Measurements from ENCODE around the gene NUP98.

Gene NUP98

DNA sequence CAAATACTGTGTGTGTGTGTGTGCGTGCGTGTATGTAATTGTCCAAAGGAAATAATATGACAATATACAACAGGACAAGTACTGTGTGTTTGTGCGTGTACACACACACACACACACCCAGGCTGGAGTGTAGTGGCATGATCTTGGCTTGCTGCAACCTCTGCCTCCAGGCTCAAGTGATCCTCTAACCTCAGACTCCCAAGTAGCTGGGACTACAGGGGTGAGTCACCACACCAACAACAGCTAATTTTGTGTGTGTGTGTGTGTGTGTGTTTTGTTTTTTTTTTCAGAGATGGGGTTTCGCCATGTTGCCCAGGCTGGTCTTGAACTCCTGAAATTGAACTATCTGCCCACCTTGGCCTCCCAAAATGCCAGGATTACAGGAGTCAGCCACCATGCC is 61.5 kb downstream of the NUP98 start:
- DNase-seq (ENCODE audit: low read depth), result no peak

DNA sequence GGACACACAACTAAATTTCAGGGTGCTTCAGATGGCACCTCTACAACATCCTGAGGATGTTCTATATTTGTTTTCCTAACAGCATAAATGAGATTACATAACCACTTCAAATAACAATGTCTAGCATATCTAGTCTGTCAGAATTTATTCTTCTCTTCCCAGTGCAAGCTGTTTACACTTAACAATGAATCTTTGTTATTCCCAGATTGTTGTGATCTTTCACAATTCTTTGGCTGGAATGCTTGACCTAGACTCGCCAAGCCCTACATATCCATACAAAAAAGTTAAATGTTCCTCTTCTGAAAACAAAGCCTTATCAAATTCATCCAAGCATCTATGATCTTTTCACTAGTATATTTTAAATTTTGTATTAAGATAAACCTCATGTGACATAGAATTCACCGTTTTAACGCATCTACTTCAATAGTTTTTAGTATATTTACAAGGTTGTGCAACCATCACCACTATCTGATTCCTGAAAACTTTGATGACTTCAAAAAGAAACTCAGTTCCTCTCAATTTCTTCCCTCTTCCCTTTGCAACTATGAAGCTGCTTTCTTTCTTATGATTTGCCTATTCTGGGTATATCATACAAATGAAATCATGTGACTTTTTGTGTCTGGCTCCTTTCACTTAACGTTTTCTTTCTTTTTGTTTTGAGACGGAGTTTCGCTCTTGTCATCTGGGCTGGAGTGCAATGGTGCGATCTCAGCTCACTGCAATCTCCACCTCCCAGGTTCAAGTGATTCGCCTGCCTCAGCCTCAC is 64.5 kb downstream of the NUP98 start:
- DNase-seq (ENCODE audit: low read depth), result no peak

DNA sequence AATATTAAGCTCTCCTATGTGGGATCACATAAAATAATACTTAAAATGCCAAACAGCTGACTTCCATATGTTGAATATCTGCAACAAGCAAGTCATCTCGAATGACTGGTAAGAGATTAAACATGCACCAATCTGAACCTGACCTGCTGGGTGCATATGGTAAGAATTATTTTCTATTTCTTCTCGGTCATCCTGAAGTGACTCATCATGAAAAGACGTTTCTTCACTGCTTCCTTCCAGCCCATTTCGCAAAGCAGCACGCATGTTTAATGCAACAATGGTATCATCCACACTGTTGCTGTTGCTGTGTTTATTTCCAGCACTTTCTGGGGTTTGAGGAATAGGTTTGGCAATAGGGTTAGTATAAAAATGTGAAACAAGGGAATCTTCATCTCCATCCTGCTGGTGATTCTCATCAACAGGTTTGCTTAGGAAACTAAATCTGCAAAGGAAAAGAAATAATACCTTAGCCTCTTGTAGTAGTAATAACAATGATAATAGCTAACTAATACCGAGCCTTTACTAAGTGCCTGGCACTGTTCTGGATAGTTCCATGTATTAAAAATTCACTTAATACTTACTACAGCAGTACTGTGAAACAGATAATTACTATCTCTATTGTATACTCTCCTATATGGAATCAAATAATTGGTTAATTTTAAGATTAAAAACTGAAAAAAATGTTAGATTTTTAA is 74.2 kb downstream of the NUP98 start:
- DNase-seq (ENCODE audit: low read depth), result peak; percentile 77

DNA sequence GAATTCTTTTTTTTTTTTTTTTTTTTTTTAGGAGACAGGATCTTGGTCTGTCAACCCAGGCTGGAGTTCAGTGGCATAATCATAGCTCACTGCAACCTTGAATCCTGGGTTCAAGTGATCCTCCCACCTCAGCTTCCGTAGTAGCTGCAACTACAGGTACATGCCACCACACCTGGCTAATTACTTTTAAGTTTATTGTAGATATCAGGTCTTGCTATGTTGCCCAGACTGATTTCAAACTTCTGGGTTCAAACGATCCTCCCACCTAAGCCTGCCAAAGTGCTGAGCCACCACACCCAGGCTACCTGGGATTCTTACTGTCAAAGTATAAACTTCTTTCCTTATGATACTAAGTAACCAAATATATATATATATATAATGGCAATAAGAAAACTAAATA is 75.3 kb downstream of the NUP98 start:
- DNase-seq (ENCODE audit: low read depth), result no peak

DNA sequence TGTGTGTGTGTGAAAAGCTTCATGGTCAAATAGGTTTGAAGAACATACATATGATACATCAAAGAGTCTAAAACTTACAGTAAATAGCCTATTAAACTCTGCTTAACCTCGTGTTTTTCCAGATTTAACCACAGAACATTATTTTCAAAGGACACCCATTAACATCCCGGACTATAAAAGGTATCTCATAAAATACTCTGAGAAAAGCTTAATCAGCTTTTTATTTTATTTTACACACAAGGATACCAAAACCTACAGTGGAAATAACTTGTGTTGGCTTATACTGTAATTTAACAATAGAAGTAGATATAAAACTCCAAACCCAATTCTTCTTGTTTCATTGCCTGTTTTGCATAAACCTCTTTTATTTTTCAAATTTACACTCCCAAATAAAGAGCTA is 76.4 kb downstream of the NUP98 start:
- DNase-seq (ENCODE audit: low read depth), result no peak

DNA sequence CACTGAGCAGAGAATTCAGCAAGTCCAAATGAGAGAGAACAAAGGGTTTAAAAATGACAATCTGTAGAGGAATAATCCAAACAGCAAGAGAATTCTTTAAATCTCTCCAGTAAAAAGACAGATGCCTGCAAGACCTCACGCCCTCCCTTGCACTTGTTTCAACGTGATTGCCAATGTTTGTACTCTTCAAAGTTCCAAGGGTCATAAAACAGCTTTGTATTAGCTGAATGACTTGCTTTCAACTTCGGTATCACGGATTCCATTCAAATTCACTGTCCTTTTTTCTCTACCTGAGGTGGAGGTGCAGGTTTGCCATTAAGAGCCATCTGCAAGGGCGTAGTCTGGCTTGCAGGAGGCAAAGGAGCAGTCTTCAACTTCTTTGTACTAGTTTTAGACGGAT is 85.1 kb downstream of the NUP98 start:
- DNase-seq (ENCODE audit: low read depth), result no peak

DNA sequence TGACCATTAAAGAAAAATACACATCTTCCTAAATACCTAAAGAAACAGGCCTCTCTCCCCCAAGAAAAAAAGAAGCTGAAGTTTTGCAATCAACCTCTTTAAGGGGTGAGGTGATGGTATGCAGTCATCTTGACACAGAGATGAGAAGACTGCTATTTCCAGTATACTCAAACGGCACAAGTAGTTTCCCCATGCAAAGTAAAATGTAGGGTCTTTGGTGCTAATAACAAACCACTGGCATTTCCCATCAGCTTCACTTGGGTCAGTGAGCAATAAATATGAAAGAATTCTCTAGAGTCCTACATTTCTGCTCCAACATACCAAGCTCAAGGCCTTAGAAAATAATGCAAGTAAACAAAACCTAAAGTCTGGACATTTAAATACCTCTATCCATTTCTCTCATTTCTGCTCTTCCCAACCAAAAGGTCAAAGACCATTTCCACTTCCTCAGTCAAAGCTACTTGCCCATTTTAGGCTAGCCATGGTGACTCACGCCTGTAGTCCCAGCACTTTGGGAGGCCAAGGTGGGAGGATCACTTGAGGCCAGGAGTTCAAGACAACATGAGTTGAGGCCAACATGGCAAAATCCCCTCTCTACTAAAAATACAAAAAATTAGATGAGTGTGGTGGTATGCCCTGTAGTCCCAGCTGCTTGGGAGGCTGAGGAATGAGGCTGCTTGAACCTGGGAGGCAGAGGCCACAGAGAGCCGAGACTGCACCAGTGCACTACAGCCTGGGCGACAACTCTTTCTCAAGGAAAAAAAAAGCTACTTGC is 86.7 kb downstream of the NUP98 start:
- no peak for DNase-seq (ENCODE audit: low read depth)

DNA sequence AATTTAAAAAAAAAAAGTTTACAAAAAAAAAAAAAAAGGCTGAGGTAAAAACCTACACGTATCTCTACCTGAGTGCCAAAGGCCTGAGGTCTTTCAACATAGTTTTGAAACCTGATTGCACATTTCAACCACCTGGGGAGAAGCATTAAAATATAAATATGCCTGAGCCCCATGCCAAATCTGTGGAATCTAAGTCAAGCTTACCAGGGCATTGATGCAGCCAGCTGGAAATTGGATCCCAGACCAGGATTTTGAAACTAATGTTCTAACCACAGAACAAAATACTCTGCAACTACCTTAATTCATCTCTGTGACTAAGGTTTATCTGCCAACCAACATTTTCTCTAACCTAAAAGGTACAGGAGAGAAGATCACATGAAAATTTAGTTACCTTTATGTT is 87.4 kb downstream of the NUP98 start:
- no peak for DNase-seq (ENCODE audit: low read depth)

DNA sequence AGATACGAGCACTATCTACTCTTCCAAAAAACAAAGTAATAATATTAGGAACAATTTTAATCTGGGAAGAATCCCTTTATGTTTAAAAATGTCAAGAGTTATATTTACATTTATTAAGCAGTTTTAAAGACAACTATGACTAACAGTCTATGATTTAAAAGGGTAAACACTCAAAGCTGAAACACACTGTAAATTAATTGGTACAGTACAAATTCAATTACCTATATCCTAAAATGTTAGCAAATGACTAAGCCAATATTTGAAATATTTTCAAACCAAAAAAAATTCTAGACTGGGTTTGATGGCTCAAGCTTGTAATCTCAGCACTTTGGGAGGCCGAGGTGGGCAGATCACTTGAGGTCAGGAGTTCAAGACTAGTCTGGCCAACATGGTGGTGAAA is 90.2 kb downstream of the NUP98 start:
- no peak for DNase-seq (ENCODE audit: low read depth)

DNA sequence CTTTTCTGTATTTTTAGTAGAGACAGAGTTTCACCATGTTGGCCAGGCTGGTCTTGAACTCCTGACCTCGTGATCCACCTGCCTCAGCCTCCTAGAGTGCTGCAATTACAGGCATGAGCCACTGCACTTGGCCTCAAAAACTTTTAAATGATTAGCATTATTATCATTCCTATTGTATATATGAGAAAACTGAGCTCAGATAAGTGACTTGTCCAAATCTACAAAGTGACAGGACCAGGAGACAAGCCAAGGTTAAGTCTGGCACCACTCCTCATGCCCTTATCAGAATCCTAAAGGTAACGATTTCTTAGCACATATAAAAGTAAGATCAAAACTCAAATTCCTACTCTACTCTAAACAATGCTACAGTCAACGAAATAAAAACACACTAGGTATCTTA is 94.0 kb downstream of the NUP98 start:
- DNase-seq (ENCODE audit: low read depth), result no peak

DNA sequence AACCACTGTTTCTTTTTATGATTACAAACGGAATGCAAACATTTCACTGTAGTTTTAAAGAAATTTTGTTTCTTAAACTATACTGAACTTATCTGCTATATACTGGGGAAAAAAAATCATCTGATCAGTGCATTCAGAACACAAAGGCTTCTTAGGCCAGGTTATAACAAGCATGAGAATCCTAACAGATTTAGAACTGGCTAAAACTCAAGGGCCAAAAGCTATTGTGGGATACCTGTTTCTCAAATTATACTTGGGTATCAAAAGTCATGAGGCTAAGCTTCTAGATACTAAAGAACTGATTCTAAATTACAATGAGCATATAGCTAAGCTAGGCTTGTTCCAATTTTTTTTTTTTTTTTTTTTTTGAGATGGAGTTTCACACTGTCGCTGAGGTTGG is 96.4 kb downstream of the NUP98 start:
- no peak for DNase-seq (ENCODE audit: low read depth)

DNA sequence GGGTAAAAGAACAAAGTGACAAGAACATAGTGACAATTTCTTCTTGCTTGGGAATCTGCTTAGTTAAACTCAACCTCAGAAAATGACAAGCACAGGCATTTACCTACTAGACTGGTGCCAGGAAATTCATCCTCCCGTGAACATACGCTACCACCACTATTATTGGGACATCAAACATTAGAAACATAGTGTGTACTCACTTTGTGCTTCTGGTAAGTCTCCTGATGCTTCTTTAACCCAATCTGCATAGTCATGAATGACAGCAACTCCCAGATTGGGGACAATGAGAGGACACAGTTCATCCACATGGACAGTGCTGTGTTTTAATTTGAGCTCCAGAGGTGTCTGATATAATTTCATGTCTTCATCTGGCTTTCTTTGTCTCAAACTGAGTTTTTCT is 96.9 kb downstream of the NUP98 start:
- no peak for DNase-seq (ENCODE audit: low read depth)

DNA sequence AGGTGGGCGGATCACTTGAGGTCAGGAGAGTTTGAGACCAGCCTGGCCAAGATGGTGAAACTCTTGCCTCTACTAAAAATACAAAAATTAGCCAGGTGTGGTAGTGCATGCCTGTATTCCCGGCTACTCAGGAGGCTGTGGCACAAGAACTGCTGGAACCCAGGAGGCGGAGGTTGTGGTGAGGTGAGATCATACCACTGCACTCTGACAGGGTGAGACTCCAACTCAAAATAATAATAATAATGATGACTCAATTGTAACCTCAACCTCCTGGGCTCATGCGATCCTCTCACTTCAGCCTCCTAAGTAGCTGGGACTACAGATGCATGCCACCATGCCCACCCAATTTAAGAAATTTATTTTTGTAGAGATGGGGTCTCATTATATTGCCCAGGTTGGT is 110.6 kb downstream of the NUP98 start:
- DNase-seq (ENCODE audit: low read depth), result no peak

DNA sequence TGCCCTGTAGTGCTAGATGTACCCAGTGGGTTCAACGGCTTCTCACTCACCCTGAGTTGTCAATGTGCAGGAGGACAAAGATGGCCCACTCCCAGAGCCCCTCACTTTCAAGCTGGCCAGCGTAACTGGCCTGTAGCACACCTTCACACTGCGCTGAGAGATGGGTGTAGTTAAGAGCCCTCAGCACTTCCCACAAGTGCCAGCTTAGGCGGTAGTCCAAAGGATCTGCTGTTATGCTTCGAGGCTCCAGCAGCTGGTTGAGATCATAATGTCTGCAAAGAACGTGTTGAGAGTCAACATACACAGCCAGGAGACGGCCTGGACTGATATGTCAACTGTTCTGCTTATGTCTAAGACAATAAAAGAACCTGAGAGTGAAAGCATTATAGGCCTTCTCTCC is 111.4 kb downstream of the NUP98 start:
- no peak for DNase-seq (ENCODE audit: low read depth)

DNA sequence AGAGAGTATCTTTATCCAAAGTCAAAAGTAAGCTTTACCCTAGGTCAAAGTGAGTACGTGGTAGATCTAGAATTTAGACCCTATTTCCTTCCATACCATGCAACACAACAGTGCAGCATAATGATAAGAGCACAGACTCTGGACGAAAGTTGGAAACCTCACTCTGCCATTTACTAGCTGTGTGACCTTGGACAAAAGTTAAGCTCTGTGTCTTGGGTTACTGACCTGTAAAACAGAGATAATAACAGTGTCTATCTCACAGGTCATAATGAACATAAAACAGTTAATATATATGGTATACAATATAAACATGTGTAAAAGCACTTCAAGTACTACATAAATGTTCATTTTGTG is 112.6 kb downstream of the NUP98 start:
- DNase-seq (ENCODE audit: low read depth), result no peak

DNA sequence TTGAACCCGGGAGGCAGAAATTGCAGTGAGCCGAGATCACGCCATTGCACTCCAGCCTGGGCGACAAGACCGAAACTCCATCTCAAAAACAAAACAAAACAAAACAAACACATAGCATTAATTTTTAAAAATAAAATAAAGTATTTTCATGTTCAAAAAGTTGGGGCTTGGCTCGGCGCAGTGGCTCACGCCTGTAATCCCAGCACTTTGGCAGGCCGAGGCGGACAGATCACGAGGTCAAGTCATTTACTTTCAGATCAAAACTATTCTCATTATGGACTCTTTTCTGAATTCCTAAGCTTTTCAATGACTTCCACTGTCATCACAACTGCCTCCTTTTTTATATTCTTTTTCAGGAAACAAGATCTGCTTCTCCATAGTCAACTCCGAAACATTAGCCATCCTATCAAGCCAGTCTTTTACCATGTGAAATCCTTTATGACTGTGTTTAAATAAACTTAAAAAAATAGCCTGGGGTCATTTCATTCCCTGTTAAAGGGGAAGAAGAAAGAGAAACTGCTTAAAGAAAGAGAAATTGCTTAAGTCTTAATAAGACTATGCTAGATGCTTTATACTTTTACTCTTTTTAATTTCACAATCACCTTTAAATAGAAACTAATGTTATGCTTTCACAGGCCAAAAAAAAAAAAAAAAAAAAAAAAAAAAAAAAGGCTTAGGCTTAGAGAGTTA is 113.1 kb downstream of the NUP98 start:
- DNase-seq (ENCODE audit: low read depth), result no peak

DNA sequence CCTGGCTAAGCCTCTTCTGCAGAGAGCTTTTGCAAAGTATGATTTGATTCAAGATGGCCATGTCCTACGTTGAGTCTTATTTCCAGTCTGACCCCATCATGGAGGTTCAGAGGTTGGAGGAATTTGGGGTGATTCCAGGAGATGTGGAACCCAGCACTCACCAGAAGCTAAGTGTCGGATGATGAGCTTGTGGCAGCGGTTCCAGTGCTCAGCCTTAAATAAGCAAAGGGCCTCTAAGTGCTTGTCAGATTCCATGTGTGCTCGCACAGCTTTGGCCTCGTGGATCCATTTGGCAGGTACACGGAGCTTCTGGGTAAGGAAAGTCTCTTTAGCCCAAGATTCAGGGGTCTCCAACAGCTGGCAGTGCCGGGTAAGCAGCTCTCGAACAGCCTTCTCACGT is 114.3 kb downstream of the NUP98 start:
- DNase-seq (ENCODE audit: low read depth), result no peak

DNA sequence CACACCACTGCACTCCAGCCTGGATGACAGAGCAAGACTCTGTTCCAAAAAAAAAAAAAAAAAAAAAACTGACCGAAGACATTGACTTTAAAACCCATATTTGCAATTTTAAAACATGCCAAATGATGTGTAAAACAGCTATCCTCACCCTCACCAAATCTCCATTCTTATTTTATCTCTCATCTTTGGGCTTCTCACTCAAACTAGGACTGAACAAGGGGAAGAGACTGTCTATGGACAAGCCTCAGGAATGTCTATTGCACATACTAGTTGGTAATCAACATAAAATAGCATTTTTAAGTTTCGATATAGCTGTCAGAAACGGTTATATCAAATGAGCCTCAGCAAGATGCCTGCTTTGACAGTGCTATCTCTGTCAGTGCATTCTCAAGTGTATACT is 118.3 kb downstream of the NUP98 start:
- no peak for DNase-seq (ENCODE audit: low read depth)

DNA sequence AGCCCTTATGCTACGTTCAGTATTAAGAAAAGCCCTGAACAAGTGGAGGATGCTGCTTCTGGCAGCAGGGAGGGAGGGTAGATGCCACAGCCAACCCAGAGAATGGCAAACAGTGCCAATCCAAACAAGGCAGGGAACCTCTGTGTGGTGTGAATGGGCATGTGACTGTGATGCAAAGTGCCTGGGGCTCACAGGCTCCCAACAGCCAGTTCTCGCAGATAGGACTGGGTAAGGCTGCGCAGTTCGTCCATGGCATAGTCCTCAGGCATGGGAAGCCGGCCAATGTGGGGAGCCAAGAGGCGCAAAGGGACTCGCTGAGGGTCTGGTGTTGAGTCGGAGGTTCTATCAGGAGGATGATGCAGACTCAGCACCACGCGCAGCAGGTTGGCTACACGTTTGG is 121.4 kb downstream of the NUP98 start:
- no peak for DNase-seq (ENCODE audit: low read depth)

DNA sequence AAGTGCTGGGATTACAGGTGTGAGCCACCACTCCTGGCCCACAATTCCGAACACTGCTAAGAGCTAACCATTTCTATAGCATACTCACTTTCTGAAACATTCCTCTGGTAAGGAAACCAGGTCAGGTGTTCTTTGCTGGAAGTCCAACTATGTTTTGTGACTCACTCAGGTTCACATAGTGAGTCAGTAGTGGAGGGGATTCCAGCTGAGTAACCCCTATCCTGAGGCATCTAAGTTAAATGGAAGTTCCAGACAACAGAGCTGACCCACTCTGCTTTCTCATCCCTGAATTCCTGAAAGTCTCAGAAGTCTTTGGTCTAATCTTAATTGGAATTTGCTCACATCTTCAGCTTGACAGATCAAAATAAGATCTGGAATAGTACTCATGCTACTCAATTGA is 123.2 kb downstream of the NUP98 start:
- no peak for DNase-seq (ENCODE audit: low read depth)

DNA sequence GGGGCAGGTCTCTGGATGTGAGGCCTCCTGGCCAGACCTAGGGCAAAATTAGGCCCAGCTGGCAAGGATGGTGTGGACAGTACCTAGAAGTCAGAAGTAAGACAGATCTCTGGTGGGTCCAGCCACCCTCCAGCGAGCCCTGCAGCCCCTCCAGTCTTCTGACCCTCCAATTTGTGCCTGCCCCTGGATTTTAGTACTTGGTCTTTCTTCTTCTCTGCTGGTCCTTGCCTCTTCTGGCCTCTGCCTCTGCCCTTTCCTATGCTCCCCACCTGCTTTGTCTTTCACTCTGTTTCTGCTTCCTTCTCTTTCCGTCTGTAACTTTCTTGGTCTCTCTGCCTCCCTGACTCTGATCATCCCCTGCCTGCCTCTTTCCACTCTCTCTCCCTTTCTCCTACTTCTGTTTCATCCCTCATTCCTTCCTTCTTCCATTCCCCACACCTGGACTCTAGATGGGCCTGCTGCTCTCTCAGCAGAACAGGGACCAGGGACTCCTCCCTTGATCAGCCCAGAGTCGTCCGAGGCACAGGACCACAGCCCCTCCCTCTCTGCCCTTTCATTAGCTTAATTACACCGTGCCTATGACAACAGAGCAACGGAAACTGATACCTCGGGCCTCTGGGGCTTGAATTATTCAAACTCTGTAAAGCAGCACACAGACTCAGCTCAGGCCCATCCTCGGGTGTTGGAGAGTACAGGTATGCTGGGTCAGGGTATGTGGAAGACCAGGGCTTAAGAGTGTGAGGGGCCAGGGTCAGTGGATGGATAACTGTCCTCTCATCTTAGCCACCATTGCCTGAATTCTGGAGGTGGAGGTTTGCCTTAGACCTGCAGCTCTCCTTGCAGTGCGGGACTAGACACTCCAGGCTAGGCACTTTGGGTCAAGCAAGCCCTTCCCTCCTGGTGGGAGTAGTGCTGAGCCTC is 125.8 kb downstream of the NUP98 start, which contains the start of gene CHRNA10:
Gene CHRNA10 (minus strand): TSS at position 51 of the 921 bp plus-strand sequence. CDS start 72 bp downstream, outside the sequence.
- no peak for DNase-seq (ENCODE audit: low read depth)

Data from HS-27A (cell line).